ENCODE measurements around the gene SIK3.

- TF ChIP-seq PREB (CRISPR knock-in tag; IDR thresholded peaks at IDR 0.05; ENCODE audit: borderline replicate concordance) (no peak), CTCF (IDR thresholded peaks at IDR 0.05) (no peak), SOX15 (CRISPR knock-in tag; IDR thresholded peaks at IDR 0.05) (no peak), NR1H2 (CRISPR knock-in tag; IDR thresholded peaks at IDR 0.05) (no peak), CBFB (CRISPR knock-in tag; IDR thresholded peaks at IDR 0.05; ENCODE audit: low read depth) (no peak)
Observed at GRCh38 chr11:116825854-116826750, 272.1 kb downstream of the SIK3 start.

All from WTC11 (cell line).